ENCODE measurements around the gene LTB4R2. TPM values are rescaled to one million over a fixed set of nuclear protein-coding genes. Genes with fewer than 3 reads are reported as not detected.
A peak's percentile ranks its signal among the peaks of the same experiment; 100 is the strongest.

The LTB4R2 gene
- total RNA-seq, 1 donor from 2014 or later: 2.1 TPM

DNA sequence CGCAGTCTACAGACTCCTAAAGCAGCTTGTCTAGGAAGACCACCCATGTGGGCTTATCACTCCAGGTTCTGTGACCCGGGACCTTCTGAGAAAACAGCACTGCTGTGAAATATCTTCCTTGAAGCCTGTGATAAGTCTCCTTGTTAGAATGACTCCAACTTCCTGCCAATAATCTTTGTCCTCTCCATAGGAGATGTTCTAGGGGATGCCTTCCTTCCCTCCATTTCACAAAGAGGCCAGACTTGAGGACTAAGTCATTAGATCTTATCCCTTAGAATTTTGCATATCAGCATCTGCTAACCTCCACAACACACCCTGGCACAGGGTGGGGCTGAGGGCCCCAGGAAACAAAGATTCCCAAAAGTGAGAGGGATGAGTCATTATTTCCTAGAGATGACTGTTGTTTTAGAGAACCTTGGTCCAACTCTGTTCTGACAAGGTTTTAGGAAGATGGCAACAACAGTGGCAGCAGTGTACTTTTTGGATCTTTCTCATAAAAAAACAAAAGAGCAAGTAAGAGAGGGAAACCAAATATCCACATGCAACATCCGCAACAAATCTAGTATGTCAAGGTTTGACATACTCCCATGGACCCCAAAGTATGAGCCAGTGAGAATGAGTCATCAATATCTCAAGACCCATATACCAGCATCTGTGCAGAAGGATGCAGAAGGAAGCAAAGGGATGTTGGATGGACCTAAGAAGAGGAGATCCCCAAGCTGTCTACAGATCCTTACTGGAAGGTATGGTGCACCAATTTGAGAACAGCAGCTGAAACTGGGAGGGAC, 7.4 kb downstream of the LTB4R2 start:
- DNase-seq (ENCODE audit: low read depth in 2 of 2): no peak

DNA sequence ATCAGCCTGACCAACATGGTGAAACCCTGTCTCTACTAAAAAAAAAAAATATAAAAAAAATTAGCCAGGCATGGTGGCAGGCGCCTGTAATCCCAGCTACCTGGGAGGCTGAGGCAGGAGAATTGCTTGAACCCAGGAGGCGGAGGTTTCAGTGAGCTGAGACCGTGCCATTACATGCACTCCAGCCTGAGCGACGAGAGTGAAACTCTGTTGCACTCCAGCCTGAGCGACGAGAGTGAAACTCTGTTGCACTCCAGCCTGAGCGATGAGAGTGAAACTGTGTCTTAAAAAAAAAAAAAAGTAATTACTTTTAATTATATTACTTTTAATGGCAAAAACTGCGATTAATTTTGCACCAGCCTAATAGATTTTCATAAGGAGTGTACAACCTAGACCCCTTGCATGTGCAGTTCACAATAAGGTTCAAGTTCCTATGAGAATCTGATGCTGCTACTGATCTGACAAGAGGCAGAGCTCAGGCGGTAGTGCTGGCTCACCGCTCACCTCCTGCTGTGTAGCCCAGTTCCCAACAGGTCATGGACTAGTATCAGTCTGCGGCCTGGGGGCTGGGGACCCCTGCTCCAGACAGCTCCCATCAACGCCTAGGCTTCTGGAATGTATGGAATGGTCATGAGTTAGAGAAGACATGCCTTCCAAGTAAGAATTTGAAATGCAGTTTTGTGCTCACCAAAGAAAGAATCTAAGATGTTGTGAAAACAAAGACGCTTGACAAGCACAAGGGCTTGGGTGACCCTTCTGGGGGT, 11.5 kb downstream of the LTB4R2 start:
- no peak for DNase-seq (ENCODE audit: low read depth in 2 of 2)

DNA sequence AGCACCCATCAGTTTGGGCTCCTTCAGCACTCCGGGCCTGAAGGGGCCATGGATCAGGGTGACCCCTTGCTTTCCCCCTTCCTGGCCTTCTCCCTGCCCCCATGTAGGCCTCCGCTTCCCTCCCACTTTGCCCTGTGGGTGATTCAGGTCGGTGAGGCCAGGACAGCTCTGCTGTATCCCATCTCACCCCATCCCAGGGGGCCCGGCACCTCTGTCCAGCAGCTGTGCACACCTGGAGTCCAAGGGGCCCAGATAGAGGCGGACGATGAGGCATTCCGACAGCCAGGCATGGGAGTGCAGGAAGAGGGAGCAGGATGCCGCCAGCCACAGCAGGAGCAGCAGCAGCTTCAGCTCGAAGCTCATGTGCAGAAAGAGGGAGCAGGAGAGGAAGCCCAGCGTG, 12.7 kb downstream of the LTB4R2 start:
- no peak for DNase-seq (ENCODE audit: low read depth in 2 of 2)

DNA sequence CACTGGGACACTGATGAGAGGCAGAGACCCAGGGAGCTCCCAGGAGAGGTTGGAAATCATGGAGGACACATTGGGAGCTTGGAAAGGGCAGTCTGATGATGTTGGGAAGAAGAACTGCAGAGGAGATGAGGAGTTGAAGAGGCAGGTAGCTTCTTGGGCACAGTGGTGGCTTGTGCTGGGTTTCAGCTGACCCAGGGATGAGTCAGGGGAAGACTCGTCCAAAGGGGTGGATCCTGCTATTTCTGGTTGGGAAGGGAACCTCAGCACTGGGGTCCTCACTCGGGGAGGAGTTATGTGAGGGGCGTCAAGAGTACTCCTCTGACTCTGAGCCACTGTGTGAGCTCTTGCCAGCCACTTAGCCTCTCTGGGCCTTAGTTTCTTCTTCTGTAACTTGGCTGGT, 13.4 kb downstream of the LTB4R2 start:
- no peak for DNase-seq (ENCODE audit: low read depth in 2 of 2)

DNA sequence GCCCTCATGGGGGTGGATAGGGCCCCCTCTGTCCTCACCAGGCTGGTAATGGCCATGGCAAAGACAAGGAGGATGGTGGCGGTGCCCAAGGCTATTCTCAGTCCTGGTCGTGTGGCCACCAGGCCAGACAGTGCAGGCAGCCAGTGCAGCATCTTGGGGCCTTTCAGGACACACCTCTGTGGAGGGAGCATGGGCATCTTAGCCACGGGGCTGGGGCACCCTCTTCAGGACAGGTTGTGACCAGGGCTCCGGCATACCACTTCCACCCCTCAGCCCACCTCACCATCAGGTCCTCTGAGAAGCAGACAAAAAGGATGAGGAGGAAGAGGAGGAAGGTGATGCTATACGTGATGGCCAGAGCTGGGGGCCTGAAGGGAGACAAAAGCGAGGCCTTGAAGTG, 14.1 kb downstream of the LTB4R2 start:
- DNase-seq (ENCODE audit: low read depth in 2 of 2): no peak

DNA sequence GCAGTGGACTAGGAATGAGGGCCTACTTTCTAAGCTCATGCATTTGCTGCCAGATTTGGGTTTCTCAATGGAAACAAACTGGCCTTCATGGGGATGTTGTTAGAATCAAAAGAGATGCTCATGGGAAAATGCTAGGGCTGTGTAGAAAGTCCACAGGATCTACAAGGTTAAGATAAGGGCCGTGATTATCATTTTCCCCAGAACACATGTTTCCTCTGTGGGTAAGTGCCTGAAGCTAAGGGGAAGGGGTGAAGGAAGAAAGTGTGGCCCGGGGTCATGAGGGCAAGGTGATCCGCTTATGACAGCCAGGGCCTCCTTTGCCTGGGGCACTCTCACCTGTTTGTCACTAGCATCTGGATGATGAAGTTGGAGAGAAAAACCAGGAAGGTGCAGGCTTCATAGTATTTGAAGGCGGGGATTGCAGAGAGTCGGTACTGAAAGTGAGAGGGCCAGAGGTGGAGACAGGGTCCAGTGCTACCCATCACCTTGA, 15.1 kb downstream of the LTB4R2 start:
- DNase-seq (ENCODE audit: low read depth in 2 of 2): no peak

DNA sequence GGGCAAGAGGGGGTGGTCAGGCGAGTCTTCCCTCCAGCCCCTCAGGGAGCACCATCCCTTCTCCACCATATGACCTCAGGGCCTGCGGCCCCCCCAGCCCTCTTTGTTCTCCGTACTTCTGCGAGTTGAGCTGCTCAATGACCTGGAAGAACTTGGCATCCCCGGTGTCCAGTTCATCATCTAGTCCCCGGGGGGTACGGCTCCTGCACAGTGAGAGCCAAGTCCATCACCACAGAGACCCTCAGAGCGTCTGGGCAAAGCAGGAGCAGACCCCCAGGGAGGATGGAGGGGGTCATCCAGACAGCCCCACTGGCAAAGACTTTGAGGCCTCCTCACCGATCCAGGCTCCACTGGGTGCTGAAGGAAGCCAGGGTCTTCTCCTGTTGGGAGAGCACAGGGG, 16.0 kb downstream of the LTB4R2 start:
- DNase-seq (ENCODE audit: low read depth in 2 of 2): no peak

DNA sequence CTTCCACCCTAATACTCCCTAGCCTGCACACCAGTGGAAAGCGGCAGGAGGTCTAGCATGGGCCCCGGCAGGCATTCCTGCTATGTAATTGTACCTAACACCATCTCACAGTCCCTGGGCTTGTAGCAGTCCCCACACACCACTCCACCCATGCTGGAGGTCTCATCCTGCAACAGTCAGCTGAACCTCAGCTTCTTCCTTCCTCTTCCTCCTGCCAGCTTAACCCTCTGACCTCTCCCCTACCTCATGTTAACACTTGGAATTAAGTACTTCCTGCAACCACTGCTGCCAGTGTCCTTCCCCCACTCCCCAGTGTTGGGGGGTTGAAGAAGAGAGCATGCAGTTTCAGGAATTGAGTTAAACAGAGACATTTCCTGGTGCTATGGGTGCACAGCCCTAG, 17.4 kb downstream of the LTB4R2 start:
- no peak for DNase-seq (ENCODE audit: low read depth in 2 of 2)

DNA sequence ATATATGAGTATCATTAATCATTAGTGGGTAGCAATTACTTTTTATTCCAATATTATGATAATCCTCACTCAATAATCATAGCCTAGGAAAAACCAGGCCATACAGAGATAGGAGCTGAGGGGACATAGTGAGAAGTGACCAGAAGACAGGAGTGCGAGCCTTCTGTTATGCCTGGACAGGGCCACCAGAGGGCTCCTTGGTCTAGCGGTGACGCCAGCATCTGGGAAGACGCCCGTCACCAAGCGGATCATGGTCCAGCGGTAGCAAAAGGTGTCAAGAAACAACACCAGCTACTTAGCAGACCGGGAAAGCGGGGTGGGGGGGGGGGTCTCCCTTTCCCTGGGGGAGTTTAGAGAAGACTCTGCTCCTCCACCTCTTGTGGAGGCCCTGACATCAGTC, 18.0 kb downstream of the LTB4R2 start:
- peak in 1 of 2 donors; percentile 28 for DNase-seq (ENCODE audit: low read depth in 2 of 2)

DNA sequence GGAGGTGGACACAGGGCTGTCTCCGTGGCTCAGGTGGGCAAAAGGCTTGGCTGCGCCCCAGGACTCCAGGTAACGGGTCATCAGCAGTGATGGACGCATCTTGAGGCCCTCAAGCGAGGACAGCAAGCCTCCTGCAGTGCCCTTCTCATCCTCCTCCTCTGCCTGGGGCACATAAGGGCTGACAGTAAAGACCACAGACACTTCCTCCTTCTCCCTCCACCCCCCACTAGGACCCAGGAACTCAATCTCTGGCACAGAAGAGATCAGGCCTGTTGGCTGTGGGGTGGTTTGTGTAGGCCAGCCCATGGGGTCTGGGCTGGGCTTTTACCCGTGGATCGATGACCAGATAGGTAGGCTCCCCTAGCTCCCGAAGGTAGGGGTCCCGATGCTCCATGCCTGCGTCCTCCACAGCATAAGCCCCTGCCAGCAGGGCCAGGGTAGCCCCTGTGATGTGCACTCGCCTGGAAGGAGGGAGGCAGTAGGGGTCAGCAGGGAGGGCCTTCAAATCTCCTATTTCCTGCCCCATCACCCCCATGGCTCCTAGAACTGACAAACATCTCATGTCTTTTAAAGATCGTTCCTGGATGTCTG, 19.2 kb downstream of the LTB4R2 start:
- no peak for DNase-seq (ENCODE audit: low read depth in 2 of 2)

DNA sequence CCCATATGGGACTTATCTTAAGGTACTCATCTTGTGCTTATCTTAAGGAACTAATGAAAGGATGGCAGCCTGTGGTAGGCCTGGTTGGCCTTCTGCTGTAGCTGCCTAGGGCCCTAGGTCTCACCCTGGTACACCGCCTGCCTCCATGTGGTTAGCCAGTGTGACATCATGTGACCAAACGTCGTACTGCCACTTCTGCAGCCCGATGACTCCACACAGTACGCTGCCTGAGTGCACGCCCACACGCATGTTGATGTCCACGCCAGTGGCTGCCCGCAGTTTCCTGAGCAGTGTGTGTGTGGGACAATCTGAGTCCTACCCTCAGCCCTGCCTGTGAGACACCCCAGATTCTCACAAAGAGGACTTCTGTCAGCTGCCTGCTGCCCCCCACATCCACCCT, 19.8 kb downstream of the LTB4R2 start:
- no peak for DNase-seq (ENCODE audit: low read depth in 2 of 2)

DNA sequence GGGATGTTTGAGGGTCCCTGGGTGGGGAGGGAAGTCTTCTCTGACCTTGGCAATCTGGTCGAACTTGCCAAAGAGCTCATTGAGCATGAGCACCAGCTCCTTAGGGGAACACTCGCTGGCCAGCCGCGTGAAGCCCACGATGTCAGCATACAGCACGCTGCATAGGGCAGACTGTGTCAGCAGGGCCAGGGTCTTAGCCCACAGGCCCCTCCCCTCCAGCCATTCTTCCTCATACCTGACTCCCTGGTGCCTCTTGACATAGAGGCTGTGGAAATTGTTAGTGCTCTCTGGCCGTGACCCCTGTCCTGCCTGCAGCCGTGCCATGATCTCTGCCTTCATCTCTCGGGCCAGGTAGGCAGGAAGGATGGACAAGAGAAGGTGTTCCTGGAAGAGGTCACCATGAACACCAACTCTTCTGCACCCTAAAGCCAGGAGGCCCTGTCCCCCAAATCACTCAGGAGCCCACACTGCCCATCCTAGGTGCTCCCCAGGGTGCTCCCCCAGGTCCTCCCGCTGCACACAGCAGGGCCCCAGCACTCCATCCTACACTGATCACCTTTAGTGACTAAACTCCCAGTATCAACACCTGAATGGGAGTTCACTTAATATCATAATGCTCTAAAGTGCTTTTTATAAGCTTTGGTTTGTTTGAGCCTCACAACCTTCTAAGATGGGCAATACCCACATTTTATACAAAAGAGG, 21.2 kb downstream of the LTB4R2 start:
- DNase-seq (ENCODE audit: low read depth in 2 of 2): no peak

DNA sequence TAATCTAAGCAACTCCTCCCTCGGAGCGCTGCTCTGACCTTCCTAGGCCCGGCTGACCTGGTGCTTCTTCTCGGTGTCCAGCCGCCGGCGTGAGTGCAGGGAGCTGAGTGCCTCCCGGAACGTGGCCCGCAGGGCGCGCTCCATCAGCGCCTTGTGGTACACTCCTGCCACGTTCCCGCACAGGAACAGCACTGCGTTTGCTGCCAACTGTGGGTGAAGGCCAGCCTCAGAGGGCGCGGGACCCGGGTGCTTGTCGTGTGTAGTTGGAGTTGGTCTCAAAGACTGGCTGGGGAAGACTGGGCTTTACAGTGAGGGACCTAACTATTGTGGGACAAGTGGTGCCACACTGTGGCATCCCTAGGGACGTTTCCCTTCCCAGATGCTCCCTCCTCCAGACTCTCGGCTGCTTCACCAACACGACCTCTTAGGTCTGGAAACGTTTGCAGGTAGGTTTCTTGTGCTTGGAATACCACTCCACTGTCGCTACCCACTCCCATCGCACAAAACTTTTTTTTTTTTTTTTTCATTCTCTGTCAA, 21.9 kb downstream of the LTB4R2 start:
- no peak for DNase-seq (ENCODE audit: low read depth in 2 of 2)

DNA sequence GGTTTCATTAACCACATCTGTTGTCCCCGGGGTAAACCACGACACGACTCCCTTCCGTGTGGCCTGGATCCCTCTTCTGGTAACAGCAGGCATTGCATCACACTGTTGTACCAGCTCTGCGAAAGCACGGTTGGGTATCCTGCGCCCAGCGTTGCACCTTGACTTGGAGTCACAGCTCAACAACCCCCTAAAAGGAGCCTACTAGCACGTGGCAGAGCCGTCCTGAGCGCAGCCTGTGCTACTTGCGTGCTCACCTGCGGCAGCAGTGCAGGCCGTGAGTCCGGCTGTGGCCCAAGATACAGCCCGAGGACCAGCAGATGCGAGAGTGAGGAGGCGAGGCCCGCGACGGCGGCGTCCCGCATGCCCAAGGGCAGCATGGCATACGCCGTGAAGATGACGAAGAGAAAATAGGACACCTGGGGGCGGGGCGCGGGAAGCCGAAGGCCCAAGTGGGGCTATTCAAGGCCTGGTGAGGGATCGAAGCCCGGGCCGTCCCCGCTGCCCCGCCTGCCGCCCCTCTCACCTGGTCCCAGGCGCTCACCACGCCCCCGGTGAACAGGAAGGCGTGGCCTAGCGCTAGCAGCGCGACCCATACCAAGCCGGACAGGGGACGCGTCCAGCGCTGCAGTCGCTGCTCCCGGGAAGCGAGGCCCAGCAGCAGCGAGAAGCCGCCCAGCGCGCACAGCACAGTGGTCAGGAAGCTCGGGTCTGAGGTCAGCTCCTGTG, 22.5 kb downstream of the LTB4R2 start:
- DNase-seq (ENCODE audit: low read depth in 2 of 2): peak; percentile 36 to 52

DNA sequence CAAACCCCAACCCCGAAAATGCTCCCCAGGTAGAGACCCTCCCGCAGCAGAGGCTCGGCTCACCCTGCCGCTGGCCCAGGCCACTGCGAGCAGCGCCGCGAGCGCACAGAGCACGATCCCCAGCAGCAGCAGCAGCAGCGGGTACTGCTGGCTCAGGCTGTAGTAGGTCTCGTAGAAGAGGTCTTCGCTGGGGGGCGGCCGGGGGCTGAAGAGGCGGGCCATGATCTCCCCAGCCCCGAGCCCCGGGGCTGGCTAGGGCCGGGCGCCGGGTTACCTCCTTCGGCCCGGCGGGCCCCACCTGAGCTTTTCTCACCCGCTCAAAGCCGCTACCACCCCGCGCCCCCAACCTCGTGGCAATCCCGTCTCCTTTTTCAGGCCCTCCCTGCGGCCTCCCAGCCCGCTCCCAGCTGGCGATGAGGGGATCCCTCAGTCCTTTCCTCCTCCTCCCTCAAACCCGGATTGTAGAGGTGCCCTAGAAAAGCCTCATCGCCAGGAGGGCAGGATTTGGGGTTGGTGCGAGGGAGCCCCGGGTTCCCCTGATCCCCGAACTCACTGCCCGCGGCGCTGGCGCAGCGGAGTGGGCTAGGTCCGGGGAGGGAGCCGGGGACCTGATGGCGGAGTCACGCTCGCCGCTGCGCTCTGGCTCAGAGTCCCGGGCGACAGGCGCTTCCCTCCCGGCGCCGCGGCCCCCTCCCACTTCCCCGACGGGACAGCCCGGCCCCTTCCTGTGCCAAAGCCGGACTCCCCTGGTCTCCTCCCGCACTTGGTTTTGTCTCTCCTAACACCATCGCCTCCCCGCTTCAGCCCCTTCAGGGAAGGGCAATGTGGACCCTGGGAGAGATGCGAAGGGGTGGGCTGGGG, 24.7 kb downstream of the LTB4R2 start, which contains the start of gene ADCY4:
TSS of gene ADCY4 (minus strand) at position 641 of the 861 bp plus-strand sequence. CDS start at position 222, 419 bp downstream.
- DNase-seq (ENCODE audit: low read depth in 2 of 2): peak; percentile 36 to 69

DNA sequence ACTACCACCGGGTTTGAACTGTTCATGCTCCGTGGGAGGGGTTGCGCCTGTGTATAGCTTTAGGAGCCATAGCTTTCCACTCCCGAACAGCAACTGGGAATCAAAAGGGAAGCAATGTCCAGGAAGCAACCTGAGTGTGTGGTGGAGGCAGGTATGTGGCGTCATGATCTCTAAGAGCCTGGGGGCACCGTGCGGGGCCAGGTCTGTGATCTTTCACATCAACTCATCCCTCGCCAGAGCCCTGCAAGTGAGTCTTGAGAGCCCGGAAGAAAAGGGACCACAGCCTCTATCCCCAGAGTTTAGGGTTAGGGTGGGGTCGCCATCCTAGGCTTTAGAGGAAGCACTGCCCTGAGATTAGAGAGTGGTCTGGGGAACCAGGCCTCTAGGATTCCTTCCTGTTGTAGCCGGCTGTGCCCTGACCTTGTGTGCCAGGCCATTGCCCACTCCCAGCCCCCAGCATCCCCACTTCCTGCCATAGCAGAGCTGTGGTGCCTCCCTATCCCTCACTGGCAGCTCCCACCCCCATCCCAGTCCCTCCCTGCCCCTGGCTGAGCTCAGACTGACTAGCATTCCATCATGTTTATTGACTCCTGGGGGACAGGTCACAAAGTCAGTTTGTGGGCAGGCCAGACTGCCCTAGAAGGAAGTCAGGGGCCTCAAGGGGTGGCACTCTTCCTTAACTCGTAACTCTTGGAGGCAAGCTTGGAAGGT, 25.7 kb downstream of the LTB4R2 start:
- DNase-seq (ENCODE audit: low read depth in 2 of 2): peak; percentile 36 to 40

DNA sequence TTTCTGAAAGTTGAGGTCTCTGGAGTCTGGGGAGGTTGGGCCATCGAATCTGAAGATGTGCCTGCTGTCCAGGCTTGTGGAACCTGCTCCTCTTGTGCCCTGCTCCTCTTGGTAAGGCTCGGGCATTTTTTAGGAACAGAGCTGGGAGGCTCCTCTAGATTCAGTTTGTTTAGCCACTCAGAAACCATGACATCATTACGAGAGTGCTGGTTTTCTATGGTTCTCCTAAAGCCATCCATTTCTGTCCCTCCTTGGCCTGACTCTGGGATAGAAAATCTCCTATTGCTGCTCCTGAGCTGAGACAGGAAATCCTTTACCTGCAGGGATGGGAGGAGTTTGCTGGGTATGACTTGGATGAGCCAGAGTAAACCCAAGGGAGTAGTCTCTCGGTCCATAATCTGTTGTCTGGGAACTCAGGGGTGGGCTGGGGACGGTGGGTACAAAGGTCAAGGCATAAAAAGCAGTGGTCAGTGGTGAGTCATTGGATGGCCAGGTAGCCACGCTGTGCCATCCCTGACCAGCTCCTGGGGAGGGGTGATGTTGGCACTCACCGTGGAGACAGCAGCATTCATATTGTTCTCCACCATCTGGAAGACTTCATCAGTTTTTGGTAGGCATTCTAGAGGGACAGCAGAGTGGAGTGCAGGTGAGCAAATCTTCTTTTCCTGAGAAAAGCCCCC, 27.3 kb downstream of the LTB4R2 start:
- no peak for DNase-seq (ENCODE audit: low read depth in 2 of 2)

DNA sequence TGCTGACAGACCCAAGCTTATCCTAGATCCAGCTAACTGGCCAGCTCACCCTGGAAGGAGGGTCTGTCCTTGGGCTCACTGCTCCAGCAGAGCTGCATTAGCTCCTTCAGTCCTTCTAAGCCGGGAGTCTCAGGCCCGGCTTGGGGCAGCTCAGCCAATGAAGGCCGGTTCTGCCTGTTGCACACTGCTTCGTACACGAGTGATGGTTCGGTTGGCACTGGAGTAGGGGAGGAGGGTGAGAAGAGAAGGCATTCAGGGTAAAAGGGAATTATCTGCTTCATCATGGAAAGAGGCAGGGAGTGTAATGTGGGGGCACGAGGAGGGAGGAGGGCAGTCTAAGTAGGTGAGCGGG, 27.9 kb downstream of the LTB4R2 start:
- no peak for DNase-seq (ENCODE audit: low read depth in 2 of 2)

DNA sequence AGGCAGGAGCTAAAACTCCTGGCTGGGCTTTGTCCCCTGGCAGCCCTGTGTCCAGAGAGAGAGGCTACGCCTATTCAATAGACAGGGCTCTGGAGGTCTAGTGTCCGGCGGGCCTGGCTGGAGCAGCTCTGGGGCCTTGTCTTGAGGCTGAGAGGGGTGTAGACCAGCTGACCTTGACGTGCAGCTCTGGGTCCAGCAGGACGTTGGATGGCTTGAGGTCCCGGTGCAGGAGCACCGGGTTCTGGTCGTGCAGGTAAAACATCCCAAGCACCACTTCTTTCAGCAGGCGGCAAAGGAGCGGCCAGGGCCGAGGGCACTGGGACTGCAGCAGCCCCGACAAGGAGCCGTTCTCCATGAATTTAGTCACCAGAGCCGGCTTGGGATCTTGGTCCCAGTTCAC, 28.9 kb downstream of the LTB4R2 start:
- no peak for DNase-seq (ENCODE audit: low read depth in 2 of 2)
